Stomach (tissue), 4 donors: Measurements from ENCODE around the gene PPP1R14B.

Experiments
- EP300 ChIP-seq: sonication (generic); formaldehyde crosslinking; IDR thresholded peaks from one replicate; pipeline ENCODE4 v1.6.1; 2017; ENCODE audit warnings: antibody characterized with exemption
- POLR2A ChIP-seq, 4 donors: fragments of 450-650 bp; IDR thresholded peaks; one replicate each; pipeline ENCODE4 v1.6.1; 2016; ENCODE audit warnings: antibody characterized with exemption in 4 of 4, control low read depth in 2 of 4, mild to moderate bottlenecking in 1 of 4, moderate library complexity in 1 of 4
- POLR2AphosphoS5 ChIP-seq, 3 donors: sonication (generic); formaldehyde crosslinking; IDR thresholded peaks; one replicate each; pipeline ENCODE4 v1.6.1; 2016; ENCODE audit warnings: antibody characterized with exemption in 3 of 3
- TF ChIP-seq, protein P1 (sequence below), 7 experiments: fragments of 450-650 bp in 4 of 7; fragments of 200-600 bp in 3 of 7; sonication (generic) in 3 of 7; IDR thresholded peaks; one replicate each; pipeline ENCODE4 v1.5.1; 2016 to 2019; ENCODE audit warnings: antibody characterized with exemption in 7 of 7, control low read depth in 2 of 7, mild to moderate bottlenecking in 1 of 7

DNA sequence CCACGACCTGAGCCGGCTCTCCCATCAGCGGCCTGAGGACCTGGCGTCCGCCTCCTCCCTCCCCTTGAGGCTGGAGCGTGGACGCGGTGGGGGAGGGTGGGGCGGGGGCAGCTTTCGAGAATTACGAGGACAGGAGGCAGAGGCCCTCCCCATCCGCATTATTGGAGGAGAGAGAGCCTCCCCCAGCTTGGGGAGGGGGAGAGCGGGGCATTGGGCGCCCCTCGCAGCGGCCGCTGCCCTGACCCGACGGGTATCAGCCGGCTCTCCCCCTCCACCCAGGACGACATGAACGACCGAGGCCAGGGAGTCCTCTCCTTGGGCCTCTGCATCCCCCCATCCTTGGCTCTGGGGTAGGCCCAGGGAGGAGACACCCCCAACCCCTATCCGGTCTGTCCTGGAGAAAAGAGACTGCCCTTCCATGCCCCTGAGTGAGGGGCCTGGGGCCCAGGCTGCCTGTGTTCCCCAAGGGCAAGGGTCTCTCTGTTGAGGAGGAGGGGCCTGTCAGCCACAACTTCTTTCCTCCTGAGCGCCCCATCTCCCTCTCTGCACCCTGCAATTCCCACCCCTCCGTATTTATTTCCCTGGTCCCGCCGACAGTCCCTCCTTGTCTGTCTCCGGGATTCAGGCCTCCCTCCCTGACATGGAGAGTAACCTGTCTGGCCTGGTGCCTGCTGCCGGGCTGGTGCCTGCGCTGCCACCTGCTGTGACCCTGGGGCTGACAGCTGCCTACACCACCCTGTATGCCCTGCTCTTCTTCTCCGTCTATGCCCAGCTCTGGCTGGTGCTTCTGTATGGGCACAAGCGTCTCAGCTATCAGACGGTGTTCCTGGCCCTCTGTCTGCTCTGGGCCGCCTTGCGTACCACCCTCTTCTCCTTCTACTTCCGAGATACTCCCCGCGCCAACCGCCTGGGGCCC lies 39.4 kb upstream of the PPP1R14B start:
- TF ChIP-seq, protein P1, sequence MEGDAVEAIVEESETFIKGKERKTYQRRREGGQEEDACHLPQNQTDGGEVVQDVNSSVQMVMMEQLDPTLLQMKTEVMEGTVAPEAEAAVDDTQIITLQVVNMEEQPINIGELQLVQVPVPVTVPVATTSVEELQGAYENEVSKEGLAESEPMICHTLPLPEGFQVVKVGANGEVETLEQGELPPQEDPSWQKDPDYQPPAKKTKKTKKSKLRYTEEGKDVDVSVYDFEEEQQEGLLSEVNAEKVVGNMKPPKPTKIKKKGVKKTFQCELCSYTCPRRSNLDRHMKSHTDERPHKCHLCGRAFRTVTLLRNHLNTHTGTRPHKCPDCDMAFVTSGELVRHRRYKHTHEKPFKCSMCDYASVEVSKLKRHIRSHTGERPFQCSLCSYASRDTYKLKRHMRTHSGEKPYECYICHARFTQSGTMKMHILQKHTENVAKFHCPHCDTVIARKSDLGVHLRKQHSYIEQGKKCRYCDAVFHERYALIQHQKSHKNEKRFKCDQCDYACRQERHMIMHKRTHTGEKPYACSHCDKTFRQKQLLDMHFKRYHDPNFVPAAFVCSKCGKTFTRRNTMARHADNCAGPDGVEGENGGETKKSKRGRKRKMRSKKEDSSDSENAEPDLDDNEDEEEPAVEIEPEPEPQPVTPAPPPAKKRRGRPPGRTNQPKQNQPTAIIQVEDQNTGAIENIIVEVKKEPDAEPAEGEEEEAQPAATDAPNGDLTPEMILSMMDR (IDR thresholded peaks at IDR 0.05): no peak
- TF ChIP-seq POLR2AphosphoS5 (IDR thresholded peaks at IDR 0.05): no peak
- TF ChIP-seq POLR2A (IDR thresholded peaks at IDR 0.05): no peak
- no peak for TF ChIP-seq EP300
